ENCODE data around the gene STK32C.

STK32C gene

GRCh38 chr10:132264306-132264950 is 43.3 kb downstream of the STK32C start:
- no peak for DNase-seq

- no peak for DNase-seq
These were observed 43.9 kb downstream of the STK32C start for GRCh38 chr10:132263866-132264265.

GRCh38 chr10:132259702-132260482 is 47.9 kb downstream of the STK32C start:
- no peak for DNase-seq

- DNase-seq, result no peak
These were observed 49.3 kb downstream of the STK32C start for GRCh38 chr10:132258423-132258822.

GRCh38 chr10:132257907-132258306 is 49.8 kb downstream of the STK32C start:
- DNase-seq, result no peak

GRCh38 chr10:132257271-132257670 is 50.5 kb downstream of the STK32C start:
- DNase-seq, result no peak

- DNase-seq, result no peak
These were observed 50.9 kb downstream of the STK32C start for GRCh38 chr10:132256866-132257265.

GRCh38 chr10:132255489-132256344 is 52.0 kb downstream of the STK32C start:
- no peak for DNase-seq

GRCh38 chr10:132254841-132255240 is 52.9 kb downstream of the STK32C start:
- no peak for DNase-seq

GRCh38 chr10:132253092-132253687 is 54.6 kb downstream of the STK32C start:
- no peak for DNase-seq

- no peak for DNase-seq
These were observed 55.3 kb downstream of the STK32C start for GRCh38 chr10:132252412-132252811.

- no peak for DNase-seq
These were observed 55.8 kb downstream of the STK32C start for GRCh38 chr10:132251928-132252327.

- DNase-seq, result no peak
These were observed 57.0 kb downstream of the STK32C start for GRCh38 chr10:132250481-132251475.

GRCh38 chr10:132249824-132250375 is 57.9 kb downstream of the STK32C start:
- no peak for DNase-seq

GRCh38 chr10:132249226-132249724 is 58.5 kb downstream of the STK32C start:
- DNase-seq, result no peak

GRCh38 chr10:132248455-132249225 is 59.1 kb downstream of the STK32C start:
- no peak for DNase-seq

GRCh38 chr10:132247943-132248342 is 59.8 kb downstream of the STK32C start:
- DNase-seq, result no peak

- no peak for DNase-seq
These were observed 61.5 kb downstream of the STK32C start for GRCh38 chr10:132246296-132246695.

GRCh38 chr10:132245056-132245455 is 62.7 kb downstream of the STK32C start:
- DNase-seq, result no peak

GRCh38 chr10:132243626-132244025 is 64.1 kb downstream of the STK32C start:
- no peak for DNase-seq

Data from right forelimb (tissue), 1 donor.